ENCODE data around the gene SMARCA5.

SMARCA5 gene, protein sequence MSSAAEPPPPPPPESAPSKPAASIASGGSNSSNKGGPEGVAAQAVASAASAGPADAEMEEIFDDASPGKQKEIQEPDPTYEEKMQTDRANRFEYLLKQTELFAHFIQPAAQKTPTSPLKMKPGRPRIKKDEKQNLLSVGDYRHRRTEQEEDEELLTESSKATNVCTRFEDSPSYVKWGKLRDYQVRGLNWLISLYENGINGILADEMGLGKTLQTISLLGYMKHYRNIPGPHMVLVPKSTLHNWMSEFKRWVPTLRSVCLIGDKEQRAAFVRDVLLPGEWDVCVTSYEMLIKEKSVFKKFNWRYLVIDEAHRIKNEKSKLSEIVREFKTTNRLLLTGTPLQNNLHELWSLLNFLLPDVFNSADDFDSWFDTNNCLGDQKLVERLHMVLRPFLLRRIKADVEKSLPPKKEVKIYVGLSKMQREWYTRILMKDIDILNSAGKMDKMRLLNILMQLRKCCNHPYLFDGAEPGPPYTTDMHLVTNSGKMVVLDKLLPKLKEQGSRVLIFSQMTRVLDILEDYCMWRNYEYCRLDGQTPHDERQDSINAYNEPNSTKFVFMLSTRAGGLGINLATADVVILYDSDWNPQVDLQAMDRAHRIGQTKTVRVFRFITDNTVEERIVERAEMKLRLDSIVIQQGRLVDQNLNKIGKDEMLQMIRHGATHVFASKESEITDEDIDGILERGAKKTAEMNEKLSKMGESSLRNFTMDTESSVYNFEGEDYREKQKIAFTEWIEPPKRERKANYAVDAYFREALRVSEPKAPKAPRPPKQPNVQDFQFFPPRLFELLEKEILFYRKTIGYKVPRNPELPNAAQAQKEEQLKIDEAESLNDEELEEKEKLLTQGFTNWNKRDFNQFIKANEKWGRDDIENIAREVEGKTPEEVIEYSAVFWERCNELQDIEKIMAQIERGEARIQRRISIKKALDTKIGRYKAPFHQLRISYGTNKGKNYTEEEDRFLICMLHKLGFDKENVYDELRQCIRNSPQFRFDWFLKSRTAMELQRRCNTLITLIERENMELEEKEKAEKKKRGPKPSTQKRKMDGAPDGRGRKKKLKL

GRCh38 chr4:143513314-143514168, at the start of gene SMARCA5:
TSS of gene SMARCA5 (plus strand) at chr4:143513702. CDS start at chr4:143513925, 223 bp downstream.
- peak; percentile 98 for DNase-seq
- in situ Hi-C loops (cut with MboI; ENCODE audit: low pct_unique_long_range_greater_than_20kb, low sequenced_read_pairs), result no loop called here

DNA sequence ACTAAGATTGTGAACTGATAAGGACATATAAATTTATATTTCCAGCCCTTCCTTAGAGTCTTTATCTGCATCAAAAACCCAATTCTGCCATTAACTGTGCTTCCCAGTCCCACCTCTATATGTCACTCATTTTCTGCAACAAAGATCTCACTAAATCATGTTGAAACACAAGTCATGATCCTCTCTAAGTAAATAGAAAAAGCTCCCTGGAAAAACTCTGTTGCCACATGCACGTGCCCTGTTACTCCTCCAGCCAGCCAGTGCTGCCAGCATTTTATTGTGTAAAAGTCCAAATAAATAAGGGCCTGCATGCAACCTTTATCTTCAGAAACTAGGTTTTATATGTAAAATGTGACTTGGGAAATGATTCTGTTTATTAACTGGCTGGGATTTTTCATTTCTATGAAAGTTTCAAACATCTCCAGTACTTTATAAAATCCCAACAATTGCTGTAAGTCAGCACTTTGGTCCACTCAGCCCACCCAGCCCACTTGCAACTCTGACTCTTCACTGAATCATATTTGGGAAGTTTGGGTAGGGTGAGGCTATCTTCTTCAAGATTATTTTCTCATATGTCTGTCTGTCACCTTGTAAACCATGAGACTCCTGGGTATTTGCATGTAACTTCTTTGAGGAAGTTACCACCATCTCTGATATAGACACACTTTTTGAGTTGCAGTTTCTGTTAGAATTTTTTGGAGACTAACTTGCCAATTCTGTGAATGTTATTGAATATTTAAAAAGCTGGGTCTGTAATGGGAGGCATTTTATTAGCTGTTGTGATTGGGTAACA, 40.0 kb upstream of the SMARCA5 start:
- in situ Hi-C loops (cut with MboI; ENCODE audit: low pct_unique_long_range_greater_than_20kb, low sequenced_read_pairs), result no loop called here

GRCh38 chr4:143477487-143477886, 36.0 kb upstream of the SMARCA5 start:
- no peak for DNase-seq
- in situ Hi-C loops (cut with MboI; ENCODE audit: low pct_unique_long_range_greater_than_20kb, low sequenced_read_pairs), result loop anchor here (25.0 kb wide), 1 partner anchor 265 kb away; no protein-coding TSS in a partner anchor

More for the DNA sequence above, 40.0 kb upstream of the SMARCA5 start:
- no peak for DNase-seq

DNA sequence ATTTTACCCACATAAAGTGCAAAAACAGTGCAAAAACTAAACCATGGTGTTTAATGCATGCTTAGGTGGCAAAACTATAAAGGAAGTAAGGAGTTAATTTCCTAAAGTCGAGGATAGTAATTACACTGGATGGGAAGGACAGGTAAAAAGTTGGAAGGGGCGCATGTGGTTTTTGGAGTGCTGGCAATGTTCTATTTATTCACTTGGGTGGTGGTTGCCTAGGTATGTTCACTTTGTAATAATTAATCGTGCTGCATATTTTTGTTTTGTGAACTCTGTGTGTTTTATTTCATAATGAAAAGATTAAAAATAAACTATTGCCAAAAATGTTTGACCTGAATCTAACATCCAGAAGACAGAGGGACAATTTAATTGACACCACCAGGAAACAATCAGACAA, 32.1 kb upstream of the SMARCA5 start:
- in situ Hi-C loops (cut with MboI; ENCODE audit: low pct_unique_long_range_greater_than_20kb, low sequenced_read_pairs), result loop anchor here (25.0 kb wide), 1 partner anchor 269 kb away; no protein-coding TSS in a partner anchor

GRCh38 chr4:143482840-143483239, 30.7 kb upstream of the SMARCA5 start:
- peak; percentile 61 for DNase-seq
- in situ Hi-C loops (cut with MboI; ENCODE audit: low pct_unique_long_range_greater_than_20kb, low sequenced_read_pairs), result loop anchor here (25.0 kb wide), 1 partner anchor 271 kb away; no protein-coding TSS in a partner anchor

More for the DNA sequence above, 32.1 kb upstream of the SMARCA5 start:
- no peak for DNase-seq

DNA sequence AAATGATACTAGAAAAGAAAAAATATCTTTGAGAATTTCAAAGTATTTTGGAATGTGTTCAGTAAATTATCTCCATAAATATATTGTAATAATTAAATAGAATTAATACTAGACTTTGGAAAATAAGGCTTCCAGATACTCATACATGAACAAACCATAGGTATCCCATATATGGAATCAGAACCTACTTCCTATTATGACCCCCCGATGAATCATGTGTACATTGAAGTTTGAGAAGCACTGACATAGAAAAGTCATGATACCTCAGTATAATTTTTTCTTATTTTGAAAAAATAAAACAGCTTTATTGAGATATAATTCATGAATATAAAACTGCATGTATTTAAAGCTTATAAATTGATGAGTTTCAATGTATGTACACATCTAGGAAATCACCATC, 27.2 kb upstream of the SMARCA5 start:
- in situ Hi-C loops (cut with MboI; ENCODE audit: low pct_unique_long_range_greater_than_20kb, low sequenced_read_pairs), result loop anchor here (25.0 kb wide), 1 partner anchor 274 kb away; no protein-coding TSS in a partner anchor
- no peak for DNase-seq

DNA sequence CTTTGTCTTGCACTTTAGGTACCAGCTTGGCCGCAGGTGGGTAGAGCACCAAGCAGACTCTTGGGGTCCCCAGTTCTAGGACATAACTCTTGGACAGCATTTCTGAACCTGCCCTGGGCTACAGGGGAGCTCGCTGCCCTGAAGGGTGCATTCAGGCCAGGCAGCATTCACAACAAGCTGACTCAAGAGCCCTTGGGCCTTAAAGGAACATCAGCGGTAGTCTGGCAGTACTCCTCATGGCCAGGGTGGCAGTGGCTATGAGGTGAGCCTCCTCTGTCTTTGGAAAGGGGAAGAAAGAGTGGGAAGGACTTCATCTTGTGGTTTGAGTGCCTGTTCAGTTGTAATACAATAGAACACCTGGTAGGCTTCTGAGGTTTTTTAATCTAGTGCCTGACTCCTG, 24.8 kb upstream of the SMARCA5 start:
- in situ Hi-C loops (cut with MboI; ENCODE audit: low pct_unique_long_range_greater_than_20kb, low sequenced_read_pairs), result loop anchor here (25.0 kb wide), 1 partner anchor 276 kb away; no protein-coding TSS in a partner anchor
- DNase-seq, result peak; percentile 20

GRCh38 chr4:143489106-143489505, 24.4 kb upstream of the SMARCA5 start:
- in situ Hi-C loops (cut with MboI; ENCODE audit: low pct_unique_long_range_greater_than_20kb, low sequenced_read_pairs), result loop anchor here (25.0 kb wide), 1 partner anchor 277 kb away; no protein-coding TSS in a partner anchor
- no peak for DNase-seq

DNA sequence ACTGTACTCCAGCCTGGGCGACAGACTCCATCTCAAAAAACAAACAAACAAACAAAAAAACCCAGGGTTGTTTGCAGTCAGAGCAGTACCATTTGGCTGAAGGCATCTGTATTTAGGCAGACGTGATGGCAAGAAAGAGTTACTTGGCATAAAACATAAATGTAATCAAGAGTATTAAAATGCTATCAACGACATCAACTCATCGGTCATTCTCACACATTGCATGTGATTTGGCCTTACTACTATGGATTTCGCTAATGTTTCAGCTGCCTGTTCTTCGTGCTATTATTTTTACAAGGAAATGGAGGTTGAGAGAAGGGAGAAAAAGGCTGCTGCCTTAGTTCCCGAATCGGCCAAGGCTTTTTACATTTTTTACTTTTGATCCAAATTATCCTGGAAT, 15.5 kb upstream of the SMARCA5 start:
- in situ Hi-C loops (cut with MboI; ENCODE audit: low pct_unique_long_range_greater_than_20kb, low sequenced_read_pairs), result loop anchor here (25.0 kb wide), 1 partner anchor 286 kb away; no protein-coding TSS in a partner anchor
- DNase-seq, result no peak

DNA sequence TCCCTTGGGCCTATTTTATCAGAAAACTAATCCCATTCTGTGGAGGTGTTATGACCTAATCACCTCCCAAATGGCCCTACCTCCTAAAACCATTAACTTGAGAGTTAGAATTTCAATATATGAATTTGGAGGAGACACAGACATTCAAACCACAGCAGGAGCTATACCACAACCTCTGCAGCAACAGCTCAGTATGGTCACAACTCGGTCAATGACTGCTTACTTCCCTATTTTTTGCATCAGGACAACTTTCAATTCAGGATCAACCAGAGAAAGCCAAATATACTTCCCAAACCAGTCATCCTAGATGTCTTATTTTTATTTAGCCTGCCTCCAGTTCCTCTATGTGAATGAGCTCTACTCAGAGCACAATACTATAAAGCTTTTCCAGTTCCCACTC, 11.3 kb upstream of the SMARCA5 start:
- in situ Hi-C loops (cut with MboI; ENCODE audit: low pct_unique_long_range_greater_than_20kb, low sequenced_read_pairs), result no loop called here
- peak; percentile 66 for DNase-seq

DNA sequence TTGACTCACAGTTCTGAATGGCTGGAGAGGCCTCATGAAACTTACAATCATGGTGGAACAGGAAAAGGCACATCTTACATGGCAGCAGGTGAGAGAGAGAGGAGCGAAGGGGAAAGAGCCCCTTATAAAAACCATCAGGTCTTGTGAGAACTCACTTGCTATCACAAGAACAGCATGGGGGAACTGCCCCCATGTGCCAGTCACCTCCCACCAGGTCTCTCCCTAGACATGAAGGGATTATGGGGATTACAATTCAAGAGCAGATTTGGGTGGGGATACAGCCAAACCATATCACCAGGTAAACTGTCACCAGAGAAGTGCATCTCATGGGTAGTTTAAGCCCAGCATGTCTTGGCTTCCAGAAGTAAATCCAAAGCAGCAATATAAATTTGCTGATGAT, 7.5 kb upstream of the SMARCA5 start:
- DNase-seq, result no peak
- in situ Hi-C loops (cut with MboI; ENCODE audit: low pct_unique_long_range_greater_than_20kb, low sequenced_read_pairs), result no loop called here

- in situ Hi-C loops (cut with MboI; ENCODE audit: low pct_unique_long_range_greater_than_20kb, low sequenced_read_pairs), result no loop called here
- no peak for DNase-seq
Observed at GRCh38 chr4:143511906-143512305, 1.6 kb upstream of the SMARCA5 start.

- in situ Hi-C loops (cut with MboI; ENCODE audit: low pct_unique_long_range_greater_than_20kb, low sequenced_read_pairs), result no loop called here
- DNase-seq, result no peak
Observed at GRCh38 chr4:143512978-143513313, 556 bp upstream of the SMARCA5 start.

- DNase-seq, result no peak
- in situ Hi-C loops (cut with MboI; ENCODE audit: low pct_unique_long_range_greater_than_20kb, low sequenced_read_pairs), result no loop called here
Observed at GRCh38 chr4:143514169-143514495, 630 bp downstream of the SMARCA5 start.

DNA sequence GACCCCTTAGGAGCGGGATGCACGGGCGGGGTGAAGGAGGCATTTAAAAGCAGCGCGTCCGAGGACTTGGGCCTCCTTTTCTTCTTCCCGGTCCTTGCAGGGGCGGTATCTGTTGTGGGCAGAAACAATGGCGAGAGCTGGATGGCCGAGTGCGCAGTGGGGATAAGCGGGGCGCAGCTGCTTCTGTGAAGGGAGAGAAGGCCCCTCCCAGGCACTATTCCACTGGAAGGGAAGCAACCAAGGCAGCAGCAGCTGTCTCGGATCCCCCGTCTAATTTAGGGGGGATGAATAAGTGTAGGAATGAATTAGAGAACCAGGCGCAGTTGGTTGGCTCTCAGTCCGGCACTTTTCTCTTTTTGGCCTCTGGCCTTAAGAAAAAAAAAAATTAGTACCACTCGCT, 995 bp downstream of the SMARCA5 start:
- in situ Hi-C loops (cut with MboI; ENCODE audit: low pct_unique_long_range_greater_than_20kb, low sequenced_read_pairs), result no loop called here
- peak; percentile 53 for DNase-seq

DNA sequence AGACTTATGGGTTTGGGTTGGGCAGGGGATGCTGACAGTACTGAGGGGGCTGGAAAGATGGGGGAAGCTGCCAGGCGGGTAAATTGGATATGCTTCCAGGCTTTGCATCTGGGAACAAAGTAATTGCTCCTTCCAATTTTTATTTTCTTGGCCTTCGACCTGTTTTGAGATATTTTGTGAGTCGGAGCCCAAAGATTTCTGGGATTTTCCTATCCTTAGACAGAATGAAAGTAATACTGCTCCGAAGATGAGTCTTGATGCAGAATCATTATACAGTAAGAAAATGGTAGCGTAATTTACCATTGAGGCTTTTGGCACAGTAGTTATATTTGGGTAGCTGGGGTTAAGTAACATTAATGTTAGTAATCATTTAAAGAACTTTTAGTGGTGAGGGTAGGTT, 1.4 kb downstream of the SMARCA5 start:
- in situ Hi-C loops (cut with MboI; ENCODE audit: low pct_unique_long_range_greater_than_20kb, low sequenced_read_pairs), result no loop called here

DNA sequence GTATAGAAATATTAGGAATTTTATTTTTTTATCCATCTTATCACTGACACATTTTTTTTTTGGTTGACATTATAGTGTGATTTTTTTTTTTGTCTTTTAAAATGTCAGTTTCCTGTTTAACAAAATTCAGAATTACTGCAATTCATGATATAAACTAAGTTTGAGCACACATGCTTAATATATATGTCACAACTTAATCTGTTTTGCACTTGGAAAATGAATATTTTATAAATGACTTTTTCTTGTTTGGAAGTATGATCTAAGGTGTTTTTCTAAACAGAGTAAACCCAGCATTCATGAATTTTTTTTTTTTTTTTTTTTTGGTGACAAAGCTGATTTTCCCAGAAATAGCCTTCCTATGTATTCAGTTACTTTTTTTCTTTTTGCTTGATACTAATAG, 2.4 kb downstream of the SMARCA5 start:
- in situ Hi-C loops (cut with MboI; ENCODE audit: low pct_unique_long_range_greater_than_20kb, low sequenced_read_pairs), result no loop called here
- DNase-seq, result no peak

More for the DNA sequence above, 1.4 kb downstream of the SMARCA5 start:
- DNase-seq, result no peak

- no peak for DNase-seq
- in situ Hi-C loops (cut with MboI; ENCODE audit: low pct_unique_long_range_greater_than_20kb, low sequenced_read_pairs), result no loop called here
Observed at GRCh38 chr4:143517764-143518163, 4.3 kb downstream of the SMARCA5 start.

Measured in KBM-7 (cell line).